Fibroblast of lung (primary cell): ENCODE measurements around the gene TNNI3K.

ENCODE experiments used
- EZH2 ChIP-seq: IDR thresholded peaks from 2 replicates; pipeline ENCODE4 v1.5.1; 2012; ENCODE audit warnings: low read length, control low read depth, mild to moderate bottlenecking; ENCODE audit errors: missing control alignments
- TF ChIP-seq, protein P1 (sequence below), 2 donors: IDR thresholded peaks in 1 of 2; conservative IDR thresholded peaks in 1 of 2; 1 replicate in 1 of 2; 2 replicates in 1 of 2; pipeline ENCODE4 v1.5.1; 2011 to 2012; ENCODE audit warnings: low read length in 2 of 2, control low read depth in 1 of 2, inconsistent platforms in 1 of 2, low read depth in 1 of 2, mild to moderate bottlenecking in 1 of 2

GRCh38 chr1:74422421-74423292 is 187.5 kb downstream of the TNNI3K start:
- TF ChIP-seq, protein P1, sequence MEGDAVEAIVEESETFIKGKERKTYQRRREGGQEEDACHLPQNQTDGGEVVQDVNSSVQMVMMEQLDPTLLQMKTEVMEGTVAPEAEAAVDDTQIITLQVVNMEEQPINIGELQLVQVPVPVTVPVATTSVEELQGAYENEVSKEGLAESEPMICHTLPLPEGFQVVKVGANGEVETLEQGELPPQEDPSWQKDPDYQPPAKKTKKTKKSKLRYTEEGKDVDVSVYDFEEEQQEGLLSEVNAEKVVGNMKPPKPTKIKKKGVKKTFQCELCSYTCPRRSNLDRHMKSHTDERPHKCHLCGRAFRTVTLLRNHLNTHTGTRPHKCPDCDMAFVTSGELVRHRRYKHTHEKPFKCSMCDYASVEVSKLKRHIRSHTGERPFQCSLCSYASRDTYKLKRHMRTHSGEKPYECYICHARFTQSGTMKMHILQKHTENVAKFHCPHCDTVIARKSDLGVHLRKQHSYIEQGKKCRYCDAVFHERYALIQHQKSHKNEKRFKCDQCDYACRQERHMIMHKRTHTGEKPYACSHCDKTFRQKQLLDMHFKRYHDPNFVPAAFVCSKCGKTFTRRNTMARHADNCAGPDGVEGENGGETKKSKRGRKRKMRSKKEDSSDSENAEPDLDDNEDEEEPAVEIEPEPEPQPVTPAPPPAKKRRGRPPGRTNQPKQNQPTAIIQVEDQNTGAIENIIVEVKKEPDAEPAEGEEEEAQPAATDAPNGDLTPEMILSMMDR (conservative IDR thresholded peaks at IDR 0.05 in 1 of 2, IDR thresholded peaks at IDR 0.05 in 1 of 2; ENCODE audit: low read depth in 1 of 2, low read length in 2 of 2), result no peak
- no peak for TF ChIP-seq EZH2
